Neutrophil (primary cell): ENCODE results near the gene IKZF3.
"Not testable (repeated sequence)": the region's sequence is repeated elsewhere in the genome, so short reads cannot be mapped to it uniquely, and the experiment has no call there.

Source experiments
- H3K27ac ChIP-seq: fragments of 200-600 bp; sonication (generic); 2 replicates; pipeline ENCODE4 v1.5.1; 2016; ENCODE audit warnings: mild to moderate bottlenecking, moderate library complexity
- H3K27me3 ChIP-seq: fragments of 200-600 bp; sonication (generic); 2 replicates; pipeline ENCODE4 v1.6.0; 2016; ENCODE audit warnings: mild to moderate bottlenecking
- H3K36me3 ChIP-seq: fragments of 200-600 bp; sonication (generic); 2 replicates; pipeline ENCODE4 v1.5.1; 2017
- H3K4me1 ChIP-seq, 2 experiments: fragments of 200-600 bp in 1 of 2; sonication (generic) in 1 of 2; 1 replicate in 1 of 2; 2 replicates in 1 of 2; pipeline versions ENCODE4 v1.5.1 to v1.6.1; 2013 to 2016; ENCODE audit warnings: low read depth in 1 of 2, low read length in 1 of 2, mild to moderate bottlenecking in 1 of 2, moderate library complexity in 1 of 2; ENCODE audit not compliant: control insufficient read depth in 1 of 2, insufficient read depth in 1 of 2
- H3K4me3 ChIP-seq, 2 experiments: fragments of 200-600 bp in 1 of 2; sonication (generic) in 1 of 2; 1 replicate in 1 of 2; 2 replicates in 1 of 2; pipeline ENCODE4 v1.5.1; 2013 to 2016; ENCODE audit warnings: low read depth in 1 of 2, low read length in 1 of 2, mild to moderate bottlenecking in 1 of 2, moderate library complexity in 1 of 2
- H3K9me3 ChIP-seq: fragments of 200-600 bp; sonication (generic); 2 replicates; pipeline ENCODE4 v1.5.1; 2016
- TF ChIP-seq, protein P1 (sequence below): fragments of 200-600 bp; sonication (generic); IDR thresholded peaks from 2 replicates; pipeline ENCODE4 v1.5.1; 2016; ENCODE audit warnings: antibody characterized with exemption

IKZF3 gene

DNA sequence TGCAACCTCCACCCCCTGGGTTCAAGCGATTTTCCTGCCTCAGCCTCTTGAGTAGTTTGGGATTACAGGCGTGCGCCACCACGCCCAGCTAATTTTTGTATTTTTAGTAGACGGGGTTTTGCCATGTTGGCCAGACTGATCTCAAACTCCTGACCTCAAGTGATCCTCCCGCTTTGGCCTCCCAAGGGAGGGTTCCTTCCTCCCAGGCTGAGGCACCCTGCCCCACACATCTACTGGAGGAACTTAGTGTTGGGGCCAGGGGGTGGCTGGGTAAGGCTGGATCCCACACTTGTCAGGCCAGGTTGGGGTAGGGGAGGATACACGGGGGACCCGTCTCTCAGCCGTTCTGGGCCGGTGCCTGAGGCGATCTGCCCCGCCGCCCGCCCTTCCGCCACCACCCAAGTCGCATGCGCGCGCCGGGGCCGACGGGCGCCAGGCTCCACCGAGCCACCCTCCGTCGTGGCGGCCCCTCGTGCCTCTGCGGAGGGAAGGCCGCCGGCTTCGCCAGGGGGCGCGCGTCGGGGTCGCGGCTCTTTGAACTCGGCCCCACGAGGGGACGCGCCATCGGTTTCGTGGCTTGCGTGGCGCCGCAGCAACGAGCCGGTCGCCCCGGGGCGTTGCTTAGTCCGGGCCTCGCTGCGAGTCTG lies 110.5 kb downstream of the IKZF3 start:
- H3K27ac ChIP-seq: peak overlapping the region; percentile 83
- peaks cover 78% of the 10 kb centered on the region for H3K27me3 ChIP-seq
- H3K4me3 ChIP-seq: peak overlapping the region; percentile 60 to 92
- H3K9me3 ChIP-seq: no peaks in the 10 kb centered on the region
- H3K4me1 ChIP-seq: peaks cover 14 to 18% of the 10 kb centered on the region in 2 experiments
- no peaks in the 10 kb centered on the region for H3K36me3 ChIP-seq
- TF ChIP-seq, protein P1, sequence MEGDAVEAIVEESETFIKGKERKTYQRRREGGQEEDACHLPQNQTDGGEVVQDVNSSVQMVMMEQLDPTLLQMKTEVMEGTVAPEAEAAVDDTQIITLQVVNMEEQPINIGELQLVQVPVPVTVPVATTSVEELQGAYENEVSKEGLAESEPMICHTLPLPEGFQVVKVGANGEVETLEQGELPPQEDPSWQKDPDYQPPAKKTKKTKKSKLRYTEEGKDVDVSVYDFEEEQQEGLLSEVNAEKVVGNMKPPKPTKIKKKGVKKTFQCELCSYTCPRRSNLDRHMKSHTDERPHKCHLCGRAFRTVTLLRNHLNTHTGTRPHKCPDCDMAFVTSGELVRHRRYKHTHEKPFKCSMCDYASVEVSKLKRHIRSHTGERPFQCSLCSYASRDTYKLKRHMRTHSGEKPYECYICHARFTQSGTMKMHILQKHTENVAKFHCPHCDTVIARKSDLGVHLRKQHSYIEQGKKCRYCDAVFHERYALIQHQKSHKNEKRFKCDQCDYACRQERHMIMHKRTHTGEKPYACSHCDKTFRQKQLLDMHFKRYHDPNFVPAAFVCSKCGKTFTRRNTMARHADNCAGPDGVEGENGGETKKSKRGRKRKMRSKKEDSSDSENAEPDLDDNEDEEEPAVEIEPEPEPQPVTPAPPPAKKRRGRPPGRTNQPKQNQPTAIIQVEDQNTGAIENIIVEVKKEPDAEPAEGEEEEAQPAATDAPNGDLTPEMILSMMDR: no peak

DNA sequence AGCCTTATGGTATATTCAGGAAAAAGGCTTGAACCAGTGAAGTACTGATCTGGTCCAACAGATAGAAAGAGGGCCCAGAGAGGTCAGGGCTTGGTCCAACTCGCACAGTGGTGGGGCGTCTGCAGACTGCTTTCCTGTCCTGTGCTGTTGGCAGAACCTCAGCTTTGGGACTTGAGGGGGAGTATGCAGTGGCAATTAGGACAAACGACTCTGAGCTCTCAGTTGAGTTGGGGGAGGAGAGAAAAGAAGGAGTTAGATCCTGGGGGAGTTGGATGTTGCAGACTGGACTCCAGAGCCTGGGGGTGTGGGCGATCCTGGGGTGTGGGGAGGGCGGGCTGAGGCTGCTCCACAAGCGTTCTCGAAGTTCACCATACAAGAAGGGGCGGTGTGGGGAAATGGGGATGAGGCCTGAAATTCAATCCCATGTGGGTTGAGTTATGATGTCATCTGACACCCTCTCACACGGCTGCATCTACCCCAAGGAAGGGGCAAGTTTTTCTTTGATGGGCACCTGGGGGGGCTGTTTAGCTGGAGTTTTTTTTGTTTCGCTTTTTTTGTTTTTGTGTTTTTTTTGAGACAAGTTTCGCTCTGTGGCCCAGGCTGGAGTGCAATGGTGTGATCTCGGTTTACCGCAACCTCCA lies 111.8 kb downstream of the IKZF3 start:
- H3K9me3 ChIP-seq: no peaks in the 10 kb centered on the region
- H3K4me3 ChIP-seq: no peak overlapping the region
- H3K27me3 ChIP-seq: peaks cover 76% of the 10 kb centered on the region
- H3K36me3 ChIP-seq: no peaks in the 10 kb centered on the region
- TF ChIP-seq, protein P1: no peak
- H3K27ac ChIP-seq: no peak overlapping the region
- H3K4me1 ChIP-seq: peaks cover 14 to 18% of the 10 kb centered on the region in 2 experiments

GRCh38 chr17:39751637-39752036 lies 112.5 kb downstream of the IKZF3 start:
- peaks cover 68% of the 10 kb centered on the region for H3K27me3 ChIP-seq
- H3K36me3 ChIP-seq: no peaks in the 10 kb centered on the region
- no peak overlapping the region for H3K4me3 ChIP-seq
- peaks cover 14 to 18% of the 10 kb centered on the region in 2 experiments for H3K4me1 ChIP-seq
- H3K9me3 ChIP-seq: no peaks in the 10 kb centered on the region
- TF ChIP-seq, protein P1: no peak
- no peak overlapping the region for H3K27ac ChIP-seq

DNA sequence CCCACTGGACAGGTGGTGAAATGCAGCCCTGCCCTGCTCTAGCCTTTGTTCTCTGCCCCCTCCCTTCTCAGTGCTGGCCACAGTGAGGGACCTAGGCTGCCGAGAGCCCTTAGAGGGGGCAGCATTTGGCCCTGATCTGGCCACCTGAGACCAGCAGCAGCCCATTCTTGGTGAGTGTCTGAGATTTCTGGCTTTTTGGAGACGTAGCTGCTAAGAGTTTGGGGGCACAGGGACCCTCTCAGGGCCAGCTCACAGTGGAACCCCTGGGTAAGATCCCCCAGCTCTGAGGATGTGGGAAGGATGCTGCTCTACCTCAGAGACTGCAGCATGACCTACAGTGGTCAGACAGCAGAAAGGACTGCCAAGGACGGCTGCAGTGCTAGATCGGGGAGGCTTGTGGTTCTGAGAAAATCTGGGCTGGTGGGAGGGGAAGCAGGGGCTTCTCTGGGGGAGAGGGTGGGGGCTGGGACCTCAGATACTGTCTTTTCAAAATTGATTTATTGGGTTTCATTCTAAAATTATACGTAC lies 113.0 kb downstream of the IKZF3 start:
- no peak overlapping the region for H3K4me3 ChIP-seq
- H3K4me1 ChIP-seq: peaks cover 14 to 18% of the 10 kb centered on the region in 2 experiments
- TF ChIP-seq, protein P1: no peak
- no peaks in the 10 kb centered on the region for H3K36me3 ChIP-seq
- H3K9me3 ChIP-seq: no peaks in the 10 kb centered on the region
- H3K27ac ChIP-seq: no peak overlapping the region
- peaks cover 63% of the 10 kb centered on the region for H3K27me3 ChIP-seq

DNA sequence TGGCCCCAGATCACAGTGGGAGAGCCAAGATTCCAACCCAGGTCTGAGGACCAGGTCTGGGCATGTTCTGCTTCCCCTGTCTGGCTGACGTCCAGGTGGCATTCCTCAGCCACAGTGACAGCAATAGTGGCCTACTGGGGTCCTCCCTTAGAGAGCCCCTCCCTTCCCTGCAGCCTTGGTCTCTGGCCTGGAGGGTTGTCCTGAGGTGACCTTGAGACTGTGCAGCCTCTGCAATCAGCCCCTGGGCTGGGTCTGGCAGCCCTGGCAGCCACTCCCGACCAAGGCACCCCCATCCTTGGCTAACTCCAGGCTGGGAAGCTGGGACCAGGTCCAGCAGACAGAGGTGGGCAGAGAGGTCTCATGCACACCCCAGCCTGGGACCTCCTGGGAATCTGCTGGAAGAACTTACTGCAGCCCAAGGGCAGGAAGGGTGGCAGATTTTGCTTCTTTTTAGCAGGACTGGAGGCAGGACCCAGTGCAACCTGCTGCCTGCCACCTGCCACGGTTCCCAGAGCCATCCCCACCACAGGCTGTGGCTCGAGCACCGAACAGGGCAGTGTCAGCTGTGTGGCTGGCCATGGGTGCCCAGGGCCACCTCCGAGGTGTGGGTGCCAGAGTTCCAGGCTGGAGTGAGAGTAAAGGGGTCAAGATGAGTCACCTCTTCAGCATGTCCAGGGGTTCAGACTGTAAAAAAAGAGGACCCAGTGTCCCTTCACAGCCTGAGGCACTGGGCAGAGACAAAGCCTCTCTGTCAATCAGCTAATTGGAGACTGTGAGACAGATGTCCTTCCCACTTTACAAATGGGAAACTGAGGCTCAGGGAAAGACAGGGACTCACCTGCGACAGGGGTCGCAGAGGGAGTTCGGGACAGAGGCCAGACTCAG lies 113.7 kb downstream of the IKZF3 start:
- no peaks in the 10 kb centered on the region for H3K9me3 ChIP-seq
- no peak overlapping the region for H3K27ac ChIP-seq
- no peaks in the 10 kb centered on the region for H3K36me3 ChIP-seq
- H3K27me3 ChIP-seq: peaks cover 56% of the 10 kb centered on the region
- peaks cover 14 to 18% of the 10 kb centered on the region in 2 experiments for H3K4me1 ChIP-seq
- TF ChIP-seq, protein P1: no peak
- H3K4me3 ChIP-seq: no peak overlapping the region

DNA sequence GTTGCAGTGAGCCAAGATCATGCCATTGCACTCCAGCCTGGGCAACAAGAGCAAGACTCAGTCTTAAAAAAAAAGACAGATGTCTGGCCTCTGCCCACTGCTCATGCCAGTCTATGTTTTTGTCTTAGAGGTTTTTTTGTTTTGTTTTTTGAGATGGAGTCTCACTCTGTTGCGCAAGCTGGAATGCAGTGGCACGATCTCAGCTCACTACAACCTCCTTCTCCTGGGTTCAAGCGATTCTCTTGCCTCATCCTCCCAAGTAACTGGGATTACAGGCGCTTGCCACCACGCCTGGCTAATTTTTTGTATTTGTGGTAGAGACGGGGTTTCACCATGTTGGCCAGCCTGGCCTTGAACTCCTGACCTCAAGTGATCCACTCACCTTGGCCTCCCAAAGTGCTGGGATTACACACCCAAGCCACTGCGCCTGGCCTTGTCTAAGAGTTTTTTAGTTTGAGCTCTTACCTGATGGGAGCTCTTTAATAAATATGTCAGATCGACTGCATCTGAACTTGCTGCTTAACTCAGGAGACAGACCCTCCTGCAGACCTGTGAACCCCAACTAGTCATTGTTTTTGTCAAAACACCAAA lies 115.6 kb downstream of the IKZF3 start:
- H3K36me3 ChIP-seq: not testable (repeated sequence)
- peaks cover 66% of the 10 kb centered on the region for H3K27me3 ChIP-seq

More for the DNA sequence above, 115.6 kb downstream of the IKZF3 start:
- H3K9me3 ChIP-seq, H3K27ac ChIP-seq, H3K4me3 ChIP-seq, H3K4me1 ChIP-seq: not testable (repeated sequence)
